ENCODE measurements around the gene DEFB124.

DEFB124 gene

DNA sequence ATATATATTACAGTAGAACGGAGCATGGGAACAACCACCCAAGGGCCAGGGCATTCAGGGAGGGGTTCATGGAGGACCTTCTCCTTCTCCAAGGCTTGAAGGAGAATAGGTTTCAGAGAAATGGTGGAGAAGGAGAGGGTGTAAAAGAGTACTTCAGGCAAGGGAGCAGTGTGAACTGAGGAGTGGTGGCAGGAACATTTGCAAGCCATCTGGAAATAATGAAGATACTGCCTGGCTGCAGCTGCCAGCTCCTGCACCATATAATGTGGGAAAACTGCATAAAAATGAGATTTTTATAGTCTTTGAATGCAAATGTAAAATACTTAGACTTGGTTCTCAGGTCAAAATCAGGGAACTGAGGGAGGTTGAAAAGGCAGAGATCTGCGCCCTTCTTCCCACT is 59.3 kb downstream of the DEFB124 start:
- no peak for DNase-seq

All from activated CD8-positive, alpha-beta memory T cell treated with anti-CD3 and anti-CD28 coated beads, Interleukin-2, amount 50 U/mL, for 48 hours (primary cell).